Measurements from ENCODE around the gene TSPOAP1.

TSPOAP1 gene

DNA sequence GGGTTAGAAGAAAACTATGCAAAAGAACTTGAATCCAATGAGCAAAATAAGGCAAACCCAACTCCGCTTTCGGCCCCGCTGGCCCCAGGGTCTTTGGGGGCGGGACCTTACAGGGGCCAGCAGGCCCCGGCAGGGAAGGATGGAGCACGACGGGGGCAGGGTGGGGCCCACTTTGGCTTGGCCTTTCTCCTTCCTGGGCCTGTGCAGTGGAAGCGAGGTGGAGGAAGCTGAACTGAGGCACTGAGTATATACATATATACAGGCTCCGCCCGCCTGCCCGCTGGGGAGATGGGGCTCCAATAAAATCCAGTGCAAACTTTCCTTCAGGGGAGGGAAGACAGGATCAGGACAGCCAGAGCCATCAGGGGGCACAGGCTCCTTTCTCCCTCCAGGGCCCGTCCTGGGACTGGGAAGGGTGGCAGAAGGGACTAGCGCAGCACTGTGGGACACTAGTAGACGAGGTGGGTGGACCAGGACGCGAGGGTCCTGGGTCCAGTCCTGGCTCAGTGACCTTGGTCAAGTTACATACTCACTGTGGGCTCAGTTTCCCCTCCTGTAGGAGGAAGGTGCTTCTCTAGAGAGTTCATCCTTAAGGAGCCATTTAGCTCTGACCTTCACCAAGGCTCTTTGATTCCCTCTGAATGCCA lies 27.0 kb downstream of the TSPOAP1 start:
- DNase-seq, result no peak

DNA sequence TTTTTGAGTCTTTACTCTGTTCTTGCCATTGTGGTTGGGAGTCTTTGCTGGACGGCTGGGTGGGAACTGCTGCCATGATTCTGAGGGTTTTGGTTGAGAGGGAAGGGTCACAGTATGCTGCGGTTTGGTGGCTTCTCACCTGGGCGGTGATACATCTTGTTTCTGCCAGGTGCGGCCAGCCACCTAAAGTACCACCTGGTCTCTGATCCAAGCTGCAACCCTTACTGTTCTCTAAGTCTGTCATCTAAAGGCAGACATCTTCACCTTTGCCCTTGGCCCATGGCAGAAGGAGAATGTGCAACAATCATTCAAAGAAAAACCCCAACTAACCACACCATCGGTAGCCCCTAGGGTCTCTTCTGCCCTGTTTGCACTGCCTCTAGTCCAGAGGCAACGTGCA lies 28.3 kb downstream of the TSPOAP1 start:
- no peak for DNase-seq

DNA sequence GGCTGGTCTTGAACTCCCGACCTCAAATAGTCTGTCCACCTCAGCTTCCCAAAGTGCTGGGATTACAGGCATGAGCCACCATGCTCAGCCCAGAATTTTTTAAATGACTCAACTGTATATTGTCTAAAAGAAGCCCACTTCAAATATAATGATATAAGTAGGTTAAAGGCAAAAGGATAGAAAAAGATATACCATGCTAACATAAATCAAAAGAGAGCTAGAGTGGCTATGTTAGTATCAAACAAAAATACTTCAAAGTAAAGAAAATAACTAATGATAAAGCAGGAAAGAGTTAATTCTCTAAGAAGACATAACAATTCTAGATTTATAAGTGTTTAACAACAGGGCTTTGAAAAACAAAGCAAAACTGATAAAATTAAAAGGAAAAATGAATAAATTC lies 34.6 kb downstream of the TSPOAP1 start:
- DNase-seq, result no peak

DNA sequence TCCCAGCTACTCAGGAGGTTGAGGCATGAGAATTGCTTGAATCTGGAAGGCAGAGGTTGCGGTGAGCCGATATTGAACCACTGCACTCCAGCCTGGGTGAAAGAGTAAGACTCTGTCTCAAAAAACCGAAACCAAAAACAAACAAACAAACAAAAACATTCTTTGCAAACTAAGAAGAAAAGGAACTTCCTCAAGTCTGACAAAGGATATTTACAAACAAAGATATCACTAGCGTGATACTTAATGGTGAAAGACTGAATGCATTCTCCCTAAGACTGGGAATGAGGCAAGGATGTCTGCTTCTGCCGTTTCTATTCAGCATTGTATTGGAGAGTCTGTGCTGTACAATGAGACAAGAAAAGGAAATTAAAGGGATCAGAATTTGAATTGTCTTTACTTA lies 37.3 kb downstream of the TSPOAP1 start:
- DNase-seq, result no peak

DNA sequence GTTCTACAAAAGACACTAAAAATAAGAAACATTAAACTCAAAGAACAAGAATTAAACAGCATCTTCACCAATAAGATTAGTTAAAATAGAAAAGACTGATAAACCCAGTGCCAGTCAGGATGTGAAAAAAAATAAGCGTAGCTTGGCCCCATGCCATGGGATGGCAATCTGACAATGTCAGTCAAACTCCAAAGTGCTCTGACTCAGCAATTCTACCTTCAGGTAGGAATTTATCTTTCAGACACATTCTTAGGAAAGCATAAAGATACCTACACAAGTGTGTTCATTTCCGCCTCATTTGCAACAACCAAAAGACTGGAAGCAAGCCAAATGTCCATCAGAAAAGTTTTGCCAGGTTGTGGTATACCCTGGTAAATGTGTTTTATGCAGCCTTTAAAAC lies 38.7 kb downstream of the TSPOAP1 start:
- DNase-seq, result peak in 2 of 3 experiments; percentile 10 to 77

DNA sequence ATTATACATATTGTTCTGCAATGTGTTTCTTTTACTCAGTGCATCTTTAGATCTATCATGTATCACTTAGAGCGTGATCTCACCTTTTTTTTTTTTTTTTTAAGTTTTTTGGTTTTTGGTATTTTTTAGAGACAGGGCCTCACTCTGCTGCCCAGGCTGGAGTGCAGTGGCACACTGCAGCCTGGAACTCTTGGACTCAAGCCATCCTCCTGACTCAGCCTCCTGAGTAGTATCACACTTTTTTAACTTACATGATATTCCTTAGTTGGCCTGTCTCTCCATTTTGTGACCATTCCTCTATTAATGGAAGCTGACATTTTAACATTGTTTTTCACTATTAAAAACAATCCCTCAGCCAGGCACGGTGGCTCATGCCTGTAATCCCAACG lies 43.2 kb downstream of the TSPOAP1 start:
- DNase-seq, result no peak

DNA sequence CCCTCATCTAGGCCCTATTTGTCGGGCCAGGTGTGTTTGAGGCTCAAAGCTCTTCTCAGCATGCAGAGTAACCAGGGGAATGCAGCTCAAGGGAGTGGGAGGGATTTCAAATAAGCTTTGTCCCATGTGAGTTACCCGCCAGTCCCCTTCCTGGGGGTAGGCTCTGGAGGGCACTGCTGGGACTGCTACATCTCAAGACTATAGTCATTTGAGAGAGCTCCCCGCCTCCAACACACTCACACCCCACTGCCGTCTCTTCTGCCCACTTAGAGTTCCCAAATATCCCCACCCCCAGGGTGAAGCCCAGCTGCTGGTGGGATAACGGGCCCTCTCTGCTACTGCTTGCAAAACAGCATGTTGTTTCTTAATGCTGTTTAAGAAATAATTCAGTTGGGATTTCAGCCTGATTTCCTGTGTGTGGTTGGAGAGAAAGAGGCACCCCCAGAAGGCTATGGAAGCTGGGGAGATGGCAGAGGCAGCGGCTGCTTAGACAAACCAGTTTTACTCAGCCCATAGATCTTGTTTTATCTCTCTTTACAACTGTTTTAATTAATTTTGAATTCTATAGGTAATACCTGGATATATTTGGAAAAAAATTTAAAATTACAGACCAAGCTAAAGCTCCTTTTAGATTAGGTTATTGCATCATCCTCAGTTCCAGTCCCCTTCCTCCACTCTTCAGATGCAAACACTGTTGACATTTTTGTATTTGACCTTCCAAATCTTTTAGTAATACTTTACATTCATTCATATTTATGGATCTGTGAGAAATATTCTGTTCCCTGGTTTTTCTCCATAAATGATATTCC lies 43.8 kb downstream of the TSPOAP1 start:
- DNase-seq, result no peak

DNA sequence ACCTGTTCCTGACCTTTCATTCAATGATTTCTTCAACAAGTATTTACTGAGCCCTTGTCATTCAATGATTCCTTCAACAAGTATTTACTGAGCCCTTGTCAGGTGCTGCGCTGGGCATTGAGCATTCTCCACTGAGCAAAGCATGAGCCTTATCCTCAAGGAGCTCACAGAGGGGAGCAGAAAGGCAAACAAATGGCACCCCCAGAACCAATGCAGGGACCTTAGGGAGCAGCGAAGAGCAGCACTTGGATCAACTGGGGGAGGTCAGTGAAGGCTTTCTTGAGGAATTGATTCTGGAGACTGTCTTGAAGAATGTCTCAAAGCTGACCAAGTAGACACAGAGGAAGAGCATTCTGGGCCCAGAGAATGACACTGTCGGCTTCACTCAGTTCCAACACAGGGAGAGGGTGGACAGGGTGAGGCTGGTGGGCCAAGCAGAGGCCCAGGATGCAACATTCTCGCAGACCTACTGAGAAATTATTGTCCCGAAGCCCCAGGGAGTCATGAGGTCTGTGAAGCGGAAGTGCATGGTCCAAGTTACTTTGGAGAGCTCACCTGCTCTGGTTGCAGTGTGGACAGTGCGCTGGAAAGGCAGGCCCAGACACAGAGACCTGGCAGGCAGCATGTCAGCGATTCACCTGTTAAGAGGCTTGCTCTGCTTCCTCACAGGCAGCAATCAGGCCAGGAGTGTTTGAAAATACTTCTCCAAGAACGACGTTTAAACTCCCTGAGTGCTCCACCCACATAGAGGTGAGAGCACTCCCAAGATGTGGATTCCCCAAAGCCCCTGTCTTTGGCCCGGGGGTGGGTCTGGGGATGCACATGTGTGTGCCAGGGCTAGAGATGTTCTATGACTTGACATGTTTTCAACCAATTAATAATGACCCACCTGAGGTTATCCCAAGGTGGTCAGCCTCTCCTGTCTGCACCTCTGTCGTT lies 44.7 kb downstream of the TSPOAP1 start:
- no peak for DNase-seq

DNA sequence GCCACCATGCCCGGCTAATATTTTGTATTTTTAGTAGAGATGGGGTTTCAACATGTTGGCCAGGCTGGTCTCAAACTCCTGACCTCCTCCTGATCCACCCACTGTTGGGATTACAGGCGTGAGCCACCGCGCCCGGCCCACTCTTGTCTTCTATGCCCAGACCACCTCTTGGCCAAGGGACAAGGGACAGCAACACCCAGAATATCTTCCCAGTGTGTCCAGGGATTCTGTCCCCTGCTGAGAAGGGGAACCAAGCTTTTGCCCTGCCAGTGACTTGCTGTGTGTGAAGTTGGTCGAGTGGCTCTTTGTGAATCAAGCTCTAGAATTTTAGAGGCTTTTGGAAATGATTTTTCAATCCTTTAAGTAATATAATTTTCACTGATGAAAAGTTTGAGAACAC lies 46.2 kb downstream of the TSPOAP1 start:
- DNase-seq, result no peak

DNA sequence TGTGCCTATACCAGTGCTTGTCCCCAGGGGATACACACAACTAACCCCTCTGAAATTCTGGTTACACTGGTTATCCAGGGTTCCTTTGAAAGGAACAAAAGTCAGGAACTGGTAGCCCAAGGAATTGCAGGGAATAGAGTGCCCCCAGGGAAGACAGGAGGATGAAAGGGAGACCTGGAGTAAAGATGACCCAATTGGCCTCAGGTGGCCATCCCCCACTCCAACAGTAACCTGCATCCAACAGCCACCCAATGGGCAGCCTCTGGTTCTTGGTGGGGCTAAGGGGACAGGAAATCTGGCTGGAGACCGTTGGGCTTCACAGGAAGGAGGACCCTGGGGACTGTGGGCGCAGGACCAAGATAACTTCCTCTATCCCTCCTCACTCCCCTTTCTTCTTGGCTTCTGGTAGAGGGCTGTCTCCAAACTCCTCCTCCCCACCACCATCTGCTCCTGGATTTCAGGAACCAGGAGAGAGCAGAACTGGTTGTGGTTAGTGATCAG lies 47.0 kb downstream of the TSPOAP1 start:
- DNase-seq, result no peak

DNA sequence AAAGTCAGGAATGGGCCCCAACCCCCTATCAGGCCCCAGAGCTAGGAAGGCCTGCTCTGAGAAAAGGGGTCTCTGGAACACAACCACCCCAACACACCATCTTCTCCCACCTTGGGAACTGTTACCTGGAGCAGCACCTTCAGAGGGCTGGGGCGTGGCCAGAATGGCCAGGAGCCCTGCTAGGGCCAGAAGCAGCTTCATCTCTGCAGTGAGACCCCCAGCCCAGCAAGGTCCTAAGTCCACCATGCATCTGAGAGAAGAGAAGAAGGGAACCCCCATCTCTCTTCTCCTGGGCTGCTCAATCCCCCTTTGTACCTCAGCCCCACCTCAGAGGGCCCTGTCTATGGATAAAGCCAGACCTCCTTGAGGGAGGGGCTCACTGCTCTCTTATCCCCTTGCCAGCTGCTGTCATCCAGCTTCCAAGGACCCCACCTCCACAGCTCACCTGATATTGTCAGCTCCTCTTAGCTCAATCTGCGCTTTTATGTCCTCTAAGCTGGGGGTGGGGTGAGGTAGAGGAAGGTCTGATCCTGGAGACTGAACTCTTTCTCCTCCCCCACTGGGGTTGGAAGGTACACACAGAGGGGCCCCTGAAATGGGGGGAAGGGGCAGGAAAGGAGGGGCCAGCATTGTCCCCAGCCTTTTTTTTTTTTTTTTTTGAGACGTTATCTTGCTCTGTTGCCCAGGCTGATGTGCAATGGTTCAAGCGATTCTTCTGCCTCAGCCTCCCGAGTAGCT lies 47.9 kb downstream of the TSPOAP1 start, which contains the start of gene MPO:
Gene MPO (minus strand): TSS at position 456 of the 738 bp plus-strand sequence. CDS start 177 bp downstream, at position 279.
- no peak for DNase-seq

DNA sequence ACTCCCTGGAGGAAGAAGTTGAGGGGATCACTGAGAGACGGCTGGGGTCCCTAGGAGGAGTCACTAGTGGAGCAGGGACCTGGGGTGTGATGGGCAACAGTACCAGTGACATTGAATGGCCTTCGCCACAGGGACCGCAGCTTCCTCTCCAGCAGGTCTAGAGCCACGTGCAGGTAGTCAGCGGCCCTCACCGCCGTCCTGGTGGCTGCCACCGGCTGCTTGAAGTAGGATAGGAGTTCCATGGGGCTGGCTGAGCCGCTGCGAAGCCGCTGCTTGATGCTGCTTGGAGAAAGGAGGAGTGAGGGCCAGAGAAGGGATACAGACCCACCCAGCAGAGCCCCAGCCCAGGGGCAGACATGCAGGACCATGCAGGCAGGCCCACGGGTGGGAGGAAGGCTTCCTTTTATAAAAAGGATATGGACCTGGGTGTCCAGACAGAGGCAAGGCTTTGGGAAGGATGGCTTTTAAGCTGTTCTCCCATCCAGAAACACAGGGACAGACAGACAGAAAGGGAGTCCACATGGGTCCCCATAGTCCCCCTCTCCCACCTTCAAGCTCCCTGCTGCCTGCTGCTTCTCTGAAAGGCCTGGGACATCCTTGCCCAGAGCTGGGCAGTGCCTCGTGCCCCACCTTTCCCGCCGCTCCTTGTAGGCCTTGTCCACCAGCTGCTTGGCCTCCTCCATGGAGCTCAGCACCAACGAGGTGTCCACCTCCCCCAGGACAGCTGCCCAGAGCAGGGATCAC lies 48.7 kb downstream of the TSPOAP1 start:
- DNase-seq, result no peak

DNA sequence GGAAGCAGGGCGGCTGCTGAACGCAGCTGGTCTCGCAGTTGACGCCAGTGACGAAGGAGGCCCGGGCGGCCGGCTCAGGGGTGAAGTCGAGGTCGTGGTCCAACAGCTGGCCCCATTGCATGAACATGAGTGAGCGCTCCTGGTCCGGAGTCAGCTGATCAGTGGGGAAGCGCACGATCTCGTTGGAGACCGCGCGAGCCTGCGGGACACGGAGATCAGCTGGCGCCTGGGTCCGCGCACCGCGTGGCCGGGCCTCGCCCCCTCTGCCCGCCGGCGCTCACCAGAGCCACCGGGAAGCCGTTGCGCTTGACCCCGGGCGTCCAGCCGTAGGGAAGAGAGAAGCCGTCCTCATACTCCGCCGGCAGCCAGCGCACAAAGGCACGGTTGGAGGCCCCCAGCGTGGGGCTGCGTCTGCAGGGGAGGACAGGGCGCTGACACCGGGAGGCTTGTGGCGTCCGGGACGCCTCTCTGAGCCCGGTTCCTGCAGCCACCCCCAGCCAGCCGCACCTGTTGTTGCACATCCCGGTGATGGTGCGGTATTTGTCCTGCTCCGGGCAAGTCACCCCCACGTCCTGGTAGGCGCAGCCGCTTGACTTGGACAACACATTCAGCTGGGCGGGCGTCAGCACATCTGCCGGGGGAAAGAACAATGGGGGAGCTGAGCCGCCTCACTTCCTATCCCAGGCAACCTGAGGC lies 49.4 kb downstream of the TSPOAP1 start:
- peak in 2 of 3 experiments; percentile 76 to 77 for DNase-seq

DNA sequence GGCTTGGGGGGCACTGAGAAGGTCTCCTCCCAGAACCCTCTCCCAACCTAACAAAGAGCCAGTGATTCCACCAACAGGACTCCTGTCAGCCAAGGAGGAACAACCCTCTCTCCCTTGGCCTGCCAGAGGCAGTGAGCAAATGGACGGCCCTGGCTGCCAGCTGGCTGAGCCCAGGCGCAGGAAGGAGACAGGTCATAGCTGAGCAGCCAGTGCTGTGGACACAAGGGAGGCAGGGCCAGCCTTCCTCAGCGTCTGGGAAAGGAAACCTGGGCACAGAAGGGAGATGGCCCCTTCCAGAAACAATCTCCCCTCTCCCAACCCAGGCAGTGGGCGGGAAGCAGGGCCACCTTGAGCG lies 50.0 kb downstream of the TSPOAP1 start:
- DNase-seq, result no peak

DNA sequence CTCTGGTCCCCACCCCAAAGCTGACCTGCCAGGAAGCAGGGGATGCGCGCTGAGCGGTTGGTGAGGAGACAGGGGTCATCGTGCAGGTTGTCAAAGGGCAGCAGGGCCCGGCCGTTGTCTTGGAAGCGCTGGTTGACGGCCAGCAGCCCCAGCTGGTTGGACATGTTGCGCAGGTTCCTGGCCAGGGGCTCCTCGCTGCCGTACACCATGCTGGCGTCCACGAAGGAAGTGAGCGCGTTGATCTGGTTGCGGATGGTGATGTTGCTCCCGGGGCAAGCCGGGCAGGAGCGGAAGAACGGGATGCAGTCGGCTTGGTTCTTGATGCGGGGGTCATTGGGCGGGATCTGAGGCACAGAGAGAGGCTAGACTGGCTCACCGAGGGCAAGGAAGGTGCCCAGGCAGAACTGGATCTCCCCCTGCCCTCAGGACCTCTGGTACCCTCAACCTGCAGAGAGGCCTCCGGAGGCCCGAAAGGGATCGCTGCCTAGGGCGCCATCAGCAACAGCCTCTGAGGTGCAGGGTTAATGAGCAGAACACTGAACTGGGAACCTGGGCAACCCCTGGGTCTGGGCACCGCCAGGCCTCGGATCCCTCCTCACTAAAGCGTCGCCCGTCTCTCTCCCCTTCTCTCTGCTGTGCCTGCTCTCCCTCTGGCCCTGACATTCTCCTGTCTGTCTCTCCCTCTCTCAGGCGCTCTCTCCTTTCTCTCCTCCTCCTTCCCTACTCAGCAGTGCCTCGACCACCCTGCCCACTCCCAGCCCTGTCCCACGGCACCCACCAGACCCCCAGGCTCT lies 50.6 kb downstream of the TSPOAP1 start:
- no peak for DNase-seq

DNA sequence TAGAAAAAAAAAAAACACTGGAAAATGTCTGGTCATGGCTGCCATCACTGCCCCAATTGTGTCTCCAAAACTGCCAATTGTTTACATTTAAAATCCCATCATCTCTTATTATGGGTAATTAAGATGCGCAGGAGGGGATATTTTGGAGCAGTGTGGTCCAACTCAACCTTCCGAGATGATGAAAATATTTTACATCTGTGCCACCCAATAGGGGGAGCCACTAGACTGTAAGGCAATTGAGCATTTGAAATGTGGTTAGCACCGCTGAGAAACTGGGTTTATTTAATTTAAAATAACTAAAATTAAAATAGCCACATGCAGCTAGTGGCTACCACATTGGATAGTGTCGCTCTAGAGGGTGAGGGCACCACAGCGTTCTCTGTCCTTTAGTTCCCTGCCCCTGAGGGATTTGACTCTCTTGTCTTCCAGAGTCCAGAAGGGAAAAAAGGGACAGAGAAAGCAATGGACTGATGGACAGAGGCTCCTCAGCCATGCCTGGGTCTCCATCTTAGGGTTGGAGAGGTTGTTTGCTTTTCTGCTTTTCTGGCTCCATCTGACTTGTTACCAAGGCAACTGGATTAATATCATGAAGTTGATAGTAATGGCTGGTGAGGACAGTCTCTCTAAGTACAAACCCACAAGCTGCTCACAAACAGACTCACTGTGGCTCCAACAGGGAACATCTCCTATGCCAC lies 51.3 kb downstream of the TSPOAP1 start:
- peak in 1 of 3 experiments; percentile 18 for DNase-seq

DNA sequence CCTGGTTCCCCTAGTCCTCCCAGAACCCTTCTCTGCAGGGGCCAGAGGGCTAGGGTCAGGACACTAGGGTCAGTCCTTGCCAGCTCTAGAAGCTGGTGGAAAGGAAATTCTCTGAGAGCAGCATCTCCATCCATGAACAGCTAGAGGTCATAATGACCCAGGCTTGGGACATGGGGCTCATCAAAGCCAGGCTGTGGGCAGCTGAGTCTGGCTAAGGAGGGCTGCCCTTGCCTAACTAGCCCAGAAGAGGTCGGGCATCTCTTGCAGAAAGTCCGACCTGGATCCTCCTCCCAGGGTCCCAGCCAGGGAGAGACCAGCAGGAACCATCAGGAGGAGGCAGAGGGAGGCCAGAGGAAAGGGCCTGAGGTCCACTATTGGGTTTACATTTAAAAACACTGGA lies 52.2 kb downstream of the TSPOAP1 start:
- no peak for DNase-seq

DNA sequence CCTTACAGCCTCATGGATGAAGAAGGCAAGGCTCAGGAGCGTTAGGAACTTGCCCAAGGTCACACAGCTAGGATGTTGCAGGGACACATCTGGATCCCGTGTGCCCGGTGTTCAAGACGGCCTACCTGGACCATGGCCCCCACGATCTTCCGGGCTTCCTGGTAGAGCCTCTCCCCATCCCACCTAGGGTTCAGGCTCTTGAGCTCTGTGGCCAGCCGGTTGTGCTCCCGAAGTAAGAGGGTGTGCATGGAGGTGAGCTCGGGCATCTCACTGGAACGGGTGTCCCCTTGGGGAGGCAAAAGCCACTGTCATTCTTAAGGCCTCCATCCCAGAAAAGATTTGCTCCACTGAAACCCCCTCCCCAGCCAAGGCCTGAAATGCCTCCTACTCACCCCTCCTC lies 53.2 kb downstream of the TSPOAP1 start:
- DNase-seq, result no peak

DNA sequence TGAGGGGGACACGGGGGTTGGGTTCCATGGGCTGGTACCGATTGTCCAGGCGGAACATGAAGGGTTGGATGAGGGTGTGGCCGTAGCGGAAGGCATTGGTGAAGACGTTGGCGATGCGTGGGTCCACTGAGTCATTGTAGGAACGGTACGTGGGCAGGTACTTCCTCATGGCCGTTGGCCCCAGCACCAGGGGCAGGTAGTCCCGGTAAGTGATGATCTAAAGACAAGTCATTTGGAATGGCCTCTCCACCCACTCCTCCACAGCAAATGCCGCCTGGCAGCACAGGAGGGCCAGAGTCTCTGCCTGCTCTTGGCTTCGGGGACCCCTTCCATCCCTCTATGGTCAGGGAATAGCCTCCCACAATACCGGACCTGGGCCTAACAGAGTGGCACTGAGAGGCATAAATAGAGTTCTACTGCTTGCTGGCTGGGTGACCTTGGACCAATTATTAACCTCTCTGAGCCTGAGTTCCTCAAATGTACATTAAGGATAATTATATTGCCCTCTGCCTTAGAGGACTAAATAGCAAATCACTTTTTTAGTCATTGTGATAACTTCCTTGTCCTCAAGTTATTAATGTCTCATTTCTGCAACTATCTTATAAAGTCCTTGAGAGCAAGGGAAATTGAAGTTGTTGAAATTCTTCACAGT lies 55.0 kb downstream of the TSPOAP1 start:
- DNase-seq, result no peak

All from NCI-H1417 (cell line).